HG02759 (cell line): ENCODE results near the gene PPP4R3B.

Experiments used
- ATAC-seq: cut with Tn5 transposase; IDR thresholded peaks from one replicate; pipeline ENCODE4 v1.9.1; 2021; ENCODE audit warnings: mild to moderate bottlenecking, moderate library complexity; ENCODE audit not compliant: unreplicated experiment

Gene PPP4R3B

GRCh38 chr2:55519938-55520885 is 97.2 kb downstream of the PPP4R3B start:
- ATAC-seq: peak; percentile 18

- no peak for ATAC-seq
Observed at GRCh38 chr2:55518841-55519165, 98.6 kb downstream of the PPP4R3B start.

- ATAC-seq: no peak
Observed at GRCh38 chr2:55511508-55512124, 105.8 kb downstream of the PPP4R3B start.

GRCh38 chr2:55502590-55503141 is 114.8 kb downstream of the PPP4R3B start:
- no peak for ATAC-seq

GRCh38 chr2:55500025-55500424 is 117.4 kb downstream of the PPP4R3B start:
- ATAC-seq: no peak

GRCh38 chr2:55498582-55498981 is 118.8 kb downstream of the PPP4R3B start:
- no peak for ATAC-seq
